Measurements from ENCODE around the gene PRKAR2A.
"Not testable (repeated sequence)": the region's sequence is repeated elsewhere in the genome, so short reads cannot be mapped to it uniquely, and the experiment has no call there.

Gene PRKAR2A

GRCh38 chr3:48783304-48783703 lies 64.4 kb downstream of the PRKAR2A start:
- H3K27ac ChIP-seq (replicated peaks), result no peak overlapping the region
- no peak overlapping the region for H3K4me3 ChIP-seq (replicated peaks; ENCODE audit: insufficient read depth, low read length)
- DNase-seq (ENCODE audit: low read depth in 1 of 2, low spot score in 1 of 2), result no peak
- no peaks in the 10 kb centered on the region for H3K27me3 ChIP-seq (ENCODE audit: insufficient read depth, poor library complexity, severe bottlenecking)
- TF ChIP-seq POLR2AphosphoS5 (IDR thresholded peaks at IDR 0.05; ENCODE audit: low read depth), result no peak
- TF ChIP-seq REST (IDR thresholded peaks at IDR 0.05; ENCODE audit: insufficient replicate concordance, low read depth), result no peak
- no peak for TF ChIP-seq GABPA (IDR thresholded peaks at IDR 0.05; ENCODE audit: low read depth)
- no peak for TF ChIP-seq SPI1 (IDR thresholded peaks at IDR 0.05; ENCODE audit: borderline replicate concordance, low read depth)
- no peak for TF ChIP-seq CTCF (IDR thresholded peaks at IDR 0.05; ENCODE audit: insufficient read depth, low read length)

- DNase-seq (ENCODE audit: low read depth in 1 of 2, low spot score in 1 of 2), result no peak
- no peak for TF ChIP-seq GABPA (IDR thresholded peaks at IDR 0.05; ENCODE audit: low read depth)
- TF ChIP-seq POLR2AphosphoS5 (IDR thresholded peaks at IDR 0.05; ENCODE audit: low read depth), result no peak
- TF ChIP-seq SPI1 (IDR thresholded peaks at IDR 0.05; ENCODE audit: borderline replicate concordance, low read depth), result no peak
- TF ChIP-seq CTCF (IDR thresholded peaks at IDR 0.05; ENCODE audit: insufficient read depth, low read length), result no peak
- H3K4me3 ChIP-seq (replicated peaks; ENCODE audit: insufficient read depth, low read length), result no peak overlapping the region
Measured at GRCh38 chr3:48782046-48782445, 65.6 kb downstream of the PRKAR2A start.

GRCh38 chr3:48778565-48778964 lies 69.1 kb downstream of the PRKAR2A start:
- H3K27me3 ChIP-seq (ENCODE audit: insufficient read depth, poor library complexity, severe bottlenecking); H3K27ac ChIP-seq (replicated peaks); H3K4me3 ChIP-seq (replicated peaks; ENCODE audit: insufficient read depth, low read length); DNase-seq (ENCODE audit: low read depth in 1 of 2, low spot score in 1 of 2): not testable (repeated sequence)

More at GRCh38 chr3:48782046-48782445, 65.6 kb downstream of the PRKAR2A start:
- Histone ChIP-seq H3K27me3 (ENCODE audit: insufficient read depth, poor library complexity, severe bottlenecking) (no peaks in the 10 kb centered on the region), H3K27ac (replicated peaks) (no peak overlapping the region)

GRCh38 chr3:48776854-48777253 lies 70.8 kb downstream of the PRKAR2A start:
- H3K27ac ChIP-seq (replicated peaks), result no peak overlapping the region
- TF ChIP-seq POLR2AphosphoS5 (IDR thresholded peaks at IDR 0.05; ENCODE audit: low read depth) (no peak), SPI1 (IDR thresholded peaks at IDR 0.05; ENCODE audit: borderline replicate concordance, low read depth) (no peak), CTCF (IDR thresholded peaks at IDR 0.05; ENCODE audit: insufficient read depth, low read length) (no peak)
- DNase-seq (ENCODE audit: low read depth in 1 of 2, low spot score in 1 of 2), result no peak

GRCh38 chr3:48770192-48770502 lies 77.5 kb downstream of the PRKAR2A start:
- Histone ChIP-seq H3K4me3 (replicated peaks; ENCODE audit: insufficient read depth, low read length) (no peak overlapping the region), H3K27ac (replicated peaks) (no peak overlapping the region), H3K27me3 (ENCODE audit: insufficient read depth, poor library complexity, severe bottlenecking) (no peaks in the 10 kb centered on the region)
- no peak for DNase-seq (ENCODE audit: low read depth in 1 of 2, low spot score in 1 of 2)
- TF ChIP-seq GABPA (IDR thresholded peaks at IDR 0.05; ENCODE audit: low read depth) (no peak), POLR2AphosphoS5 (IDR thresholded peaks at IDR 0.05; ENCODE audit: low read depth) (no peak), CTCF (IDR thresholded peaks at IDR 0.05; ENCODE audit: insufficient read depth, low read length) (no peak), SPI1 (IDR thresholded peaks at IDR 0.05; ENCODE audit: borderline replicate concordance, low read depth) (no peak), REST (IDR thresholded peaks at IDR 0.05; ENCODE audit: insufficient replicate concordance, low read depth) (no peak)

More at GRCh38 chr3:48776854-48777253, 70.8 kb downstream of the PRKAR2A start:
- H3K27me3 ChIP-seq (ENCODE audit: insufficient read depth, poor library complexity, severe bottlenecking), result no peaks in the 10 kb centered on the region
- no peak overlapping the region for H3K4me3 ChIP-seq (replicated peaks; ENCODE audit: insufficient read depth, low read length)
